OCI-LY1 (cell line): ENCODE measurements around the gene INPP5A.

ENCODE experiments used
- H2AFZ ChIP-seq: fragments of 200-600 bp; sonication (generic), shearing (Covaris generic); 2 replicates; pipeline ENCODE4 v1.6.0; 2014; ENCODE audit warnings: antibody characterized with exemption, mild to moderate bottlenecking, low read length
- H3F3A ChIP-seq: fragments of 200-600 bp; sonication (generic), shearing (Covaris generic); 2 replicates; pipeline ENCODE4 v1.6.0; 2014; ENCODE audit warnings: mild to moderate bottlenecking, antibody characterized with exemption, low read length, moderate library complexity; ENCODE audit not compliant: insufficient read depth
- H3K27ac ChIP-seq: fragments of 200-600 bp; sonication (generic); 2 replicates; pipeline ENCODE4 v1.5.1; 2014; ENCODE audit warnings: low read length, mixed run types, mild to moderate bottlenecking, low read depth; ENCODE audit not compliant: poor library complexity, severe bottlenecking
- H3K27me3 ChIP-seq: fragments of 200-600 bp; sonication (generic); 2 replicates; pipeline ENCODE4 v1.6.0; 2014; ENCODE audit warnings: antibody characterized with exemption, mild to moderate bottlenecking, low read length, moderate library complexity; ENCODE audit not compliant: insufficient read depth
- H3K36me3 ChIP-seq: fragments of 200-600 bp; sonication (generic); 2 replicates; pipeline ENCODE4 v1.6.1; 2014; ENCODE audit warnings: mild to moderate bottlenecking, antibody characterized with exemption, low read length, moderate library complexity, mixed read lengths; ENCODE audit not compliant: insufficient read depth
- H3K4me1 ChIP-seq: fragments of 200-600 bp; sonication (generic); 2 replicates; pipeline ENCODE4 v1.5.1; 2014; ENCODE audit warnings: mild to moderate bottlenecking, low read length, moderate library complexity; ENCODE audit not compliant: insufficient read depth, severe bottlenecking
- H3K4me2 ChIP-seq: fragments of 200-600 bp; sonication (generic), shearing (Covaris generic); 2 replicates; pipeline ENCODE4 v1.6.1; 2014; ENCODE audit warnings: low read length
- H3K4me3 ChIP-seq: fragments of 200-600 bp; sonication (generic); 2 replicates; pipeline ENCODE4 v1.5.1; 2014; ENCODE audit warnings: low read length, low read depth, mild to moderate bottlenecking, mixed read lengths; ENCODE audit not compliant: poor library complexity, severe bottlenecking
- H3K79me2 ChIP-seq: fragments of 200-600 bp; shearing (Covaris generic); 2 replicates; pipeline ENCODE4 v1.6.1; 2016; ENCODE audit warnings: mixed run types, low read length, mixed read lengths; ENCODE audit not compliant: insufficient read depth
- H3K9ac ChIP-seq: fragments of 200-600 bp; sonication (generic), shearing (Covaris generic); 2 replicates; pipeline ENCODE4 v1.6.1; 2014; ENCODE audit warnings: mild to moderate bottlenecking, low read length, mixed read lengths
- H3K9me2 ChIP-seq: fragments of 200-600 bp; sonication (generic), shearing (Covaris generic); 2 replicates; pipeline ENCODE4 v1.6.1; 2014; ENCODE audit warnings: low read depth, mild to moderate bottlenecking, low read length, mixed read lengths
- H3K9me3 ChIP-seq: fragments of 200-600 bp; shearing (Covaris generic); 2 replicates; pipeline ENCODE4 v1.6.1; 2014; ENCODE audit warnings: low read length, mixed read lengths
- H4K20me1 ChIP-seq: fragments of 200-600 bp; sonication (generic), shearing (Covaris generic); 2 replicates; pipeline ENCODE4 v1.6.0; 2016; ENCODE audit warnings: mild to moderate bottlenecking, low read length; ENCODE audit not compliant: insufficient read depth
- EZH2 ChIP-seq: fragments of 200-600 bp; sonication (generic), shearing (Covaris generic); IDR thresholded peaks from 2 replicates; pipeline ENCODE4 v1.8.0; 2017; ENCODE audit warnings: borderline replicate concordance, mixed run types, mild to moderate bottlenecking, antibody characterized with exemption, low read length, moderate library complexity, mixed read lengths
- TF ChIP-seq, protein P1 (sequence below): fragments of 200-600 bp; sonication (generic), shearing (Covaris generic); IDR thresholded peaks from 2 replicates; pipeline ENCODE4 v1.5.1; 2017; ENCODE audit warnings: mild to moderate bottlenecking, antibody characterized with exemption, low read length, moderate library complexity, mixed read lengths

INPP5A gene

DNA sequence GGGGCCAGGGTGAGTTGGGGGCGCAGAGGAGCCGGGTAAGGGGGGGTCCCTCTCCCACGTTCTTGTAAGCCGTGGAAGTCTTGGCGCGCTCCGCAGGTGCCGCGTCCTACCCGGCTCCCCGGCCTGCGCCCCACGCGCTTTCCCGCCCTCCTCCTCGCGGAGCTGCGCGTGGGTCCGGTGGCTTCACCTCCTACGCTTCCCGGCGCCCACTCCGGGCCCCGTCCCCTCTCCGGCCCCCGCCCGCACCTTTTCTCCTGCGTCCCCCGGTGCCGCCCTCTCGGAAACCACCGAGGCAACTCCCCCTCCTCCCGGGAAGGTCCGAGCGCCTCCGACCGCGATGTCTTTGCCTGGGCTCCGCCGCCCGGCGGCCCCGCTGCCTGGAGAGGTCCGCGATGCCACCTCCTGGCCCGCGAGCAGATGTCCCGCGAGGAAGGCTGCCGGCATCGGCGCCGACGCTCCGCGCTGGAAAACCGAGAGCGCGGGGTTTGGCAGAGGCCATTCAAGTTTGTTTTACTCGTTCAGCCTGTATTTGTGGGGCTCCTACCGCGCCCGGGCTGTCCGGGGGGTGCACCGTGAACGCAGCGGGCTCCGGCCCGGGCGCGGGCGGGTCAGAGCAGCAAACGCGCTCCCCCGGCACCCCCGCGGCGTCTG, 250.7 kb downstream of the INPP5A start:
- Histone ChIP-seq H3K4me3 (no peak overlapping the region), H4K20me1 (no peaks in the 10 kb centered on the region), H3K4me2 (no peak overlapping the region), H3K27ac (no peak overlapping the region), H3K27me3 (no peaks in the 10 kb centered on the region), H3K36me3 (no peaks in the 10 kb centered on the region), H3K9ac (no peak overlapping the region), H3K9me2 (no peaks in the 10 kb centered on the region), H3K79me2 (no peaks in the 10 kb centered on the region), H3F3A (no peaks in the 10 kb centered on the region), H2AFZ (no peak overlapping the region), H3K4me1 (no peaks in the 10 kb centered on the region), H3K9me3 (no peaks in the 10 kb centered on the region)
- TF ChIP-seq EZH2: no peak
- TF ChIP-seq, protein P1, sequence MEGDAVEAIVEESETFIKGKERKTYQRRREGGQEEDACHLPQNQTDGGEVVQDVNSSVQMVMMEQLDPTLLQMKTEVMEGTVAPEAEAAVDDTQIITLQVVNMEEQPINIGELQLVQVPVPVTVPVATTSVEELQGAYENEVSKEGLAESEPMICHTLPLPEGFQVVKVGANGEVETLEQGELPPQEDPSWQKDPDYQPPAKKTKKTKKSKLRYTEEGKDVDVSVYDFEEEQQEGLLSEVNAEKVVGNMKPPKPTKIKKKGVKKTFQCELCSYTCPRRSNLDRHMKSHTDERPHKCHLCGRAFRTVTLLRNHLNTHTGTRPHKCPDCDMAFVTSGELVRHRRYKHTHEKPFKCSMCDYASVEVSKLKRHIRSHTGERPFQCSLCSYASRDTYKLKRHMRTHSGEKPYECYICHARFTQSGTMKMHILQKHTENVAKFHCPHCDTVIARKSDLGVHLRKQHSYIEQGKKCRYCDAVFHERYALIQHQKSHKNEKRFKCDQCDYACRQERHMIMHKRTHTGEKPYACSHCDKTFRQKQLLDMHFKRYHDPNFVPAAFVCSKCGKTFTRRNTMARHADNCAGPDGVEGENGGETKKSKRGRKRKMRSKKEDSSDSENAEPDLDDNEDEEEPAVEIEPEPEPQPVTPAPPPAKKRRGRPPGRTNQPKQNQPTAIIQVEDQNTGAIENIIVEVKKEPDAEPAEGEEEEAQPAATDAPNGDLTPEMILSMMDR: no peak

DNA sequence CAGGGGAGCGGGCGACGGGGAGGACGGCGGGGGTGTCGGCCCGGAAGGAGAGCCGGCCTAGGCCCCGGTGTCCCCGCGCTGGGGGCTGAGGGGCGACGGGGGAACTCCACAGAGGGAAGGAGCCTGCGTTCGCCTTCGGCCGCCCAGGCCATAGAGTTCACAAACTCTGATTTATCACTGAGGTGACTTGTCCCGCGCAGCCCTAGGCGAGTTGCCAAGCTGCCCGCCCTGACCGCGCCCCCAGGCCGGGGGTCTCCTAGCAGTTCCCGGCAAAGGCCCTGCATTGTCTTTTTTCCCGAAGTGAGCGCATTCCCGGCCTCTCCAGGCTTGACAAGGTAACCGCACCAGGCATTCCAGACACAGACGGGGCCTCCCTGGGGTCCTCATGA, 251.2 kb downstream of the INPP5A start:
- no peaks in the 10 kb centered on the region for H3K9me2 ChIP-seq
- H3K27me3 ChIP-seq: no peaks in the 10 kb centered on the region
- no peak overlapping the region for H3K9ac ChIP-seq
- H3K27ac ChIP-seq: no peak overlapping the region
- H2AFZ ChIP-seq: no peak overlapping the region
- no peaks in the 10 kb centered on the region for H3K79me2 ChIP-seq
- H3K36me3 ChIP-seq: no peaks in the 10 kb centered on the region
- no peaks in the 10 kb centered on the region for H3K9me3 ChIP-seq
- H4K20me1 ChIP-seq: no peaks in the 10 kb centered on the region
- H3K4me1 ChIP-seq: no peaks in the 10 kb centered on the region
- H3K4me3 ChIP-seq: no peak overlapping the region
- TF ChIP-seq EZH2: no peak
- TF ChIP-seq, protein P1: no peak
- H3K4me2 ChIP-seq: no peak overlapping the region
- H3F3A ChIP-seq: no peaks in the 10 kb centered on the region

DNA sequence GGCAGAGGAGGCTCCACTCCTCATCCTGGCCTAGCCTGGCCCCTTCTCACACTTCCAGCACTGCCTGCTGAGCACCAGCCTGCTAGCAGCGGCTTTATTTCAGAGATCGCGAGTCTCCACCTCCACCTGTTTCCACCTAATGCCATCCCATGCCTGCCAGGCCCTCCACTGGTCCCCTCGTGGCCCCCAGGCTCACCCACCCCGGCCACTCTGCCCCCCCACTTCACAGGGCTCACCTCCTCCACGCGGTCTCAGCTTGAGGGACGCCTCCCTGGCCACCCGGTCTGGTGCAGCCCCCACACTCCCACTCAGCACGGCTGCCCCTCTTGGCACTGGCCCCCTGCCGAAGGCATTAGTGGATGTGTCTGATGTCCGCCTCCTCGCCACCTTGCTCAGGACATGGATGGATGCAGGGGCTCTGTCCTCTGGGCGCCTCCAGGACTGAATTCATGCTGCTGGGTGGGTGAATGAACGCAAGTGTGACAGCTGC, 252.1 kb downstream of the INPP5A start:
- no peaks in the 10 kb centered on the region for H3K9me3 ChIP-seq
- no peak overlapping the region for H3K4me2 ChIP-seq
- no peaks in the 10 kb centered on the region for H3K36me3 ChIP-seq
- TF ChIP-seq EZH2: no peak
- TF ChIP-seq, protein P1: no peak
- H4K20me1 ChIP-seq: no peaks in the 10 kb centered on the region
- H3K9me2 ChIP-seq: no peaks in the 10 kb centered on the region
- no peaks in the 10 kb centered on the region for H3F3A ChIP-seq
- H3K4me1 ChIP-seq: no peaks in the 10 kb centered on the region
- no peak overlapping the region for H3K4me3 ChIP-seq
- H2AFZ ChIP-seq: no peak overlapping the region
- H3K27me3 ChIP-seq: no peaks in the 10 kb centered on the region
- H3K9ac ChIP-seq: no peak overlapping the region
- H3K27ac ChIP-seq: no peak overlapping the region
- H3K79me2 ChIP-seq: no peaks in the 10 kb centered on the region
